ENCODE results near the gene SUV39H1. TPM values are rescaled to one million over a fixed set of nuclear protein-coding genes. Genes with fewer than 3 reads are reported as not detected.

Gene SUV39H1
- total RNA-seq, 1 experiment from 2014 or later, result 16.5 TPM

GRCh38 chrX:48711162-48711928, 14.8 kb downstream of the SUV39H1 start:
- Mint-ChIP-seq H3K9me3 (no peaks in the 10 kb centered on the region), H3K36me3 (no peaks in the 10 kb centered on the region; the same call in 1 of the 2 replicates), H3K4me3 (no peak overlapping the region), H3K27me3 (ENCODE audit: low read depth) (peaks cover 54% of the 10 kb centered on the region), H3K27ac (no peak overlapping the region), H3K4me1 (no peaks in the 10 kb centered on the region)
- DNase-seq (ENCODE audit: low spot score) (no peak), ATAC-seq (no peak)
- CTCF ChIA-PET, result no interaction called here
- POLR2A ChIA-PET, result no interaction called here
- TF ChIP-seq ZNF263 (CRISPR knock-in tag; IDR thresholded peaks at IDR 0.05; ENCODE audit: low read depth), result no peak
- TF ChIP-seq ATF3 (CRISPR knock-in tag; conservative IDR thresholded peaks at IDR 0.05), result no peak
- no peak for TF ChIP-seq CTCF (IDR thresholded peaks at IDR 0.05)
- TF ChIP-seq RORB (CRISPR knock-in tag; IDR thresholded peaks at IDR 0.05), result no peak
- TF ChIP-seq ZNF281 (CRISPR knock-in tag; IDR thresholded peaks at IDR 0.05), result no peak
- TF ChIP-seq ZNF425 (CRISPR knock-in tag; conservative IDR thresholded peaks at IDR 0.05), result no peak
- no peak for TF ChIP-seq ZNF232 (CRISPR knock-in tag; IDR thresholded peaks at IDR 0.05)
- TF ChIP-seq ERG (CRISPR knock-in tag; IDR thresholded peaks at IDR 0.05), result no peak
- TF ChIP-seq GTF2I (CRISPR knock-in tag; conservative IDR thresholded peaks at IDR 0.05), result no peak
- no peak for TF ChIP-seq ZNF512 (CRISPR knock-in tag; IDR thresholded peaks at IDR 0.05; ENCODE audit: borderline replicate concordance)
- no peak for TF ChIP-seq NR1H2 (CRISPR knock-in tag; IDR thresholded peaks at IDR 0.05)
- no peak for TF ChIP-seq GRHL2 (CRISPR knock-in tag; IDR thresholded peaks at IDR 0.05; ENCODE audit: insufficient replicate concordance, severe bottlenecking)
- no peak for TF ChIP-seq SMAD3 (CRISPR knock-in tag; IDR thresholded peaks at IDR 0.05; ENCODE audit: borderline replicate concordance)

- ChIA-PET CTCF (no interaction called here), POLR2A (no interaction called here)
- H3K4me3 Mint-ChIP-seq, result no peak overlapping the region
- TF ChIP-seq FOXJ3 (CRISPR knock-in tag; IDR thresholded peaks at IDR 0.05; ENCODE audit: borderline replicate concordance) (no peak), MXD4 (CRISPR knock-in tag; IDR thresholded peaks at IDR 0.05; ENCODE audit: borderline replicate concordance) (no peak), ZNF512 (CRISPR knock-in tag; IDR thresholded peaks at IDR 0.05; ENCODE audit: borderline replicate concordance) (no peak), JUN (CRISPR knock-in tag; IDR thresholded peaks at IDR 0.05) (no peak), RORB (CRISPR knock-in tag; IDR thresholded peaks at IDR 0.05) (no peak), IRF1 (CRISPR knock-in tag; IDR thresholded peaks at IDR 0.05) (no peak), NFYB (CRISPR knock-in tag; conservative IDR thresholded peaks at IDR 0.05; ENCODE audit: low read depth) (no peak), ZNF219 (CRISPR knock-in tag; IDR thresholded peaks at IDR 0.05; ENCODE audit: borderline replicate concordance) (no peak), MLX (CRISPR knock-in tag; IDR thresholded peaks at IDR 0.05) (no peak)
Observed at GRCh38 chrX:48711929-48712505, 15.5 kb downstream of the SUV39H1 start.

More at GRCh38 chrX:48711929-48712505, 15.5 kb downstream of the SUV39H1 start:
- no peaks in the 10 kb centered on the region for H3K36me3 Mint-ChIP-seq
- H3K27me3 Mint-ChIP-seq (ENCODE audit: low read depth), result peaks cover 54% of the 10 kb centered on the region
- H3K4me1 Mint-ChIP-seq, result no peaks in the 10 kb centered on the region
- no peak overlapping the region for H3K27ac Mint-ChIP-seq
- ATAC-seq (no peak), DNase-seq (ENCODE audit: low spot score) (no peak)
- H3K9me3 Mint-ChIP-seq, result no peaks in the 10 kb centered on the region

Data from WTC11 (cell line).